Measurements from ENCODE around the gene FUBP3.

Gene FUBP3

DNA sequence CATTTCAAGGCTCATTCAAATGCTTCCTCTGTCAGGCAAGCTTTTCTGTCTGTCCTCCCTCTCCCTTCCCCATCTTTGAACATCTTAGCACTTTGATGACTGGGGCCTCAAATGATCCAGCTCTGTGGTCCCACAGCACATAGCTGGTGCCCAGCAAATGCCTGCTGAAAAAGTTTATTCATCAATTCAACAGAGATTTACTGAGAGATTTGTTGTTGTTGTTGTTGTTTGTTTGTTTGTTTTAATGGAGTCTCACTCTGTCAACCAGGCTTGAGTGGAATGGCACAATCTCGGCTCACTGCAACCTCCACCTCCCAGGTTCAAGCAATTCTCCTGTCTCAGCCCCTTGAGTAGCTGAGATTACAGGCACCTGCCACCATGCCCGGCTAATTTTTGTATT is 108.2 kb downstream of the FUBP3 start:
- H3K9me3 ChIP-seq (ENCODE audit: insufficient read depth, low read depth, low read length): no peaks in the 10 kb centered on the region
- no peak for TF ChIP-seq EZH2phosphoT487 (IDR thresholded peaks at IDR 0.05; ENCODE audit: borderline replicate concordance)
- TF ChIP-seq, protein P1, sequence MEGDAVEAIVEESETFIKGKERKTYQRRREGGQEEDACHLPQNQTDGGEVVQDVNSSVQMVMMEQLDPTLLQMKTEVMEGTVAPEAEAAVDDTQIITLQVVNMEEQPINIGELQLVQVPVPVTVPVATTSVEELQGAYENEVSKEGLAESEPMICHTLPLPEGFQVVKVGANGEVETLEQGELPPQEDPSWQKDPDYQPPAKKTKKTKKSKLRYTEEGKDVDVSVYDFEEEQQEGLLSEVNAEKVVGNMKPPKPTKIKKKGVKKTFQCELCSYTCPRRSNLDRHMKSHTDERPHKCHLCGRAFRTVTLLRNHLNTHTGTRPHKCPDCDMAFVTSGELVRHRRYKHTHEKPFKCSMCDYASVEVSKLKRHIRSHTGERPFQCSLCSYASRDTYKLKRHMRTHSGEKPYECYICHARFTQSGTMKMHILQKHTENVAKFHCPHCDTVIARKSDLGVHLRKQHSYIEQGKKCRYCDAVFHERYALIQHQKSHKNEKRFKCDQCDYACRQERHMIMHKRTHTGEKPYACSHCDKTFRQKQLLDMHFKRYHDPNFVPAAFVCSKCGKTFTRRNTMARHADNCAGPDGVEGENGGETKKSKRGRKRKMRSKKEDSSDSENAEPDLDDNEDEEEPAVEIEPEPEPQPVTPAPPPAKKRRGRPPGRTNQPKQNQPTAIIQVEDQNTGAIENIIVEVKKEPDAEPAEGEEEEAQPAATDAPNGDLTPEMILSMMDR (conservative IDR thresholded peaks at IDR 0.05; ENCODE audit: low read length): no peak
- no peak overlapping the region for H3K4me3 ChIP-seq (ENCODE audit: low read length, poor library complexity, severe bottlenecking)

More for the DNA sequence above, 108.2 kb downstream of the FUBP3 start:
- H3F3A ChIP-seq (ENCODE audit: low read depth): no peaks in the 10 kb centered on the region
- H3K4me2 ChIP-seq (ENCODE audit: low read depth, low read length, poor library complexity, severe bottlenecking): no peak overlapping the region
- no peak overlapping the region for H3K9ac ChIP-seq (ENCODE audit: low read depth, low read length, poor library complexity, severe bottlenecking)
- H4K20me1 ChIP-seq (ENCODE audit: insufficient read depth, low read length, poor library complexity, severe bottlenecking): no peaks in the 10 kb centered on the region
- no peaks in the 10 kb centered on the region for H3K9me2 ChIP-seq (replicated peaks; ENCODE audit: low read depth, low read length)
- no peaks in the 10 kb centered on the region for H3K79me2 ChIP-seq (ENCODE audit: insufficient read depth, low read length)
- H2AFZ ChIP-seq (ENCODE audit: low read length): no peak overlapping the region
- no peaks in the 10 kb centered on the region for H3K36me3 ChIP-seq (ENCODE audit: insufficient read depth, low read length)
- H3K4me1 ChIP-seq (ENCODE audit: insufficient read depth, low read length, poor library complexity, severe bottlenecking): no peaks in the 10 kb centered on the region
- H3K27me3 ChIP-seq (ENCODE audit: insufficient read depth, low read length, poor library complexity, severe bottlenecking): no peaks in the 10 kb centered on the region
